Stimulated activated CD8-positive, alpha-beta memory T cell treated with anti-CD3 and anti-CD28 coated beads, Interleukin-7, amount 100 ng/mL, for 24 hours (primary cell): ENCODE results near the gene HMGN3.

Experiments used
- DNase-seq: peaks from one replicate; pipeline ENCODE4 v3.0.0-alpha.2; 2020; ENCODE audit warnings: low read depth

The HMGN3 gene

GRCh38 chr6:79232696-79233462, 1.6 kb downstream of the HMGN3 start:
- DNase-seq, result no peak

- DNase-seq, result no peak
Measured at GRCh38 chr6:79231666-79232065, 2.8 kb downstream of the HMGN3 start.

- no peak for DNase-seq
Measured at GRCh38 chr6:79231101-79231500, 3.4 kb downstream of the HMGN3 start.

- no peak for DNase-seq
Measured at GRCh38 chr6:79230149-79230548, 4.3 kb downstream of the HMGN3 start.

GRCh38 chr6:79227445-79227844, 7.0 kb downstream of the HMGN3 start:
- no peak for DNase-seq

- no peak for DNase-seq
Measured at GRCh38 chr6:79226660-79227059, 7.8 kb downstream of the HMGN3 start.

GRCh38 chr6:79225717-79226599, 8.5 kb downstream of the HMGN3 start:
- DNase-seq, result no peak

- no peak for DNase-seq
Measured at GRCh38 chr6:79223611-79224404, 10.7 kb downstream of the HMGN3 start.

- DNase-seq, result no peak
Measured at GRCh38 chr6:79215213-79215824, 19.2 kb downstream of the HMGN3 start.

GRCh38 chr6:79212859-79213258, 21.6 kb downstream of the HMGN3 start:
- no peak for DNase-seq

GRCh38 chr6:79208816-79209215, 25.7 kb downstream of the HMGN3 start:
- no peak for DNase-seq

- DNase-seq, result no peak
Measured at GRCh38 chr6:79203753-79204253, 30.7 kb downstream of the HMGN3 start.

GRCh38 chr6:79202556-79202955, 31.9 kb downstream of the HMGN3 start:
- DNase-seq, result no peak

GRCh38 chr6:79201983-79202382, 32.5 kb downstream of the HMGN3 start:
- DNase-seq, result no peak

- DNase-seq, result no peak
Measured at GRCh38 chr6:79201143-79201542, 33.3 kb downstream of the HMGN3 start.

GRCh38 chr6:79196912-79197311, 37.6 kb downstream of the HMGN3 start:
- no peak for DNase-seq

- DNase-seq, result no peak
Measured at GRCh38 chr6:79193971-79194370, 40.5 kb downstream of the HMGN3 start.

- DNase-seq, result no peak
Measured at GRCh38 chr6:79189760-79190350, 44.6 kb downstream of the HMGN3 start.

GRCh38 chr6:79188885-79189480, 45.5 kb downstream of the HMGN3 start:
- DNase-seq, result no peak

- no peak for DNase-seq
Measured at GRCh38 chr6:79188107-79188506, 46.4 kb downstream of the HMGN3 start.

GRCh38 chr6:79186564-79186963, 47.9 kb downstream of the HMGN3 start:
- no peak for DNase-seq
